MM.1S (cell line): ENCODE data around the gene COL5A1.

ENCODE experiments used
- DNase-seq: peaks from one replicate; pipeline ENCODE4 v3.0.0-alpha.2; 2015
- H2AFZ ChIP-seq: fragments of 300-600 bp; sonication (generic); 2 replicates; pipeline ENCODE4 v1.6.0; 2016; ENCODE audit warnings: antibody characterized with exemption, low read length
- H3F3A ChIP-seq: fragments of 300-600 bp; sonication (generic); 2 replicates; pipeline ENCODE4 v1.6.1; 2016; ENCODE audit warnings: mild to moderate bottlenecking, antibody characterized with exemption, low read length, moderate library complexity, mixed read lengths; ENCODE audit not compliant: insufficient read depth
- H3K27ac ChIP-seq: fragments of 300-600 bp; sonication (generic); 2 replicates; pipeline ENCODE4 v1.5.1; 2016; ENCODE audit warnings: mild to moderate bottlenecking, low read length
- H3K27me3 ChIP-seq: fragments of 300-600 bp; sonication (generic); replicated peaks from 2 replicates; pipeline ENCODE4 v1.6.0; 2016; ENCODE audit warnings: low read length; ENCODE audit not compliant: insufficient read depth
- H3K36me3 ChIP-seq: fragments of 300-600 bp; sonication (generic); replicated peaks from 2 replicates; pipeline ENCODE4 v1.6.1; 2016; ENCODE audit warnings: mild to moderate bottlenecking, low read length, mixed read lengths; ENCODE audit not compliant: insufficient read depth
- H3K4me1 ChIP-seq: fragments of 300-600 bp; sonication (generic); 2 replicates; pipeline ENCODE4 v1.6.1; 2016; ENCODE audit warnings: low read length, mixed read lengths
- H3K4me2 ChIP-seq: fragments of 300-600 bp; sonication (generic); 2 replicates; pipeline ENCODE4 v1.6.0; 2016; ENCODE audit warnings: low read depth, low read length
- H3K4me3 ChIP-seq: fragments of 300-600 bp; sonication (generic); 2 replicates; pipeline ENCODE4 v1.5.1; 2016; ENCODE audit warnings: low read length, mixed read lengths
- H3K79me2 ChIP-seq: fragments of 300-600 bp; sonication (generic); 2 replicates; pipeline ENCODE4 v1.6.1; 2016; ENCODE audit warnings: mixed run types, low read length, mixed read lengths
- H3K9ac ChIP-seq: fragments of 300-600 bp; sonication (generic); 2 replicates; pipeline ENCODE4 v1.6.1; 2016; ENCODE audit warnings: low read length, mixed read lengths
- H3K9me2 ChIP-seq: fragments of 300-600 bp; sonication (generic); replicated peaks from 2 replicates; pipeline ENCODE4 v1.6.1; 2016; ENCODE audit warnings: mild to moderate bottlenecking, low read length, mixed read lengths; ENCODE audit not compliant: insufficient read depth
- H3K9me3 ChIP-seq: fragments of 300-600 bp; sonication (generic); replicated peaks from 2 replicates; pipeline ENCODE4 v1.6.1; 2016; ENCODE audit warnings: mild to moderate bottlenecking, low read length, mixed read lengths; ENCODE audit not compliant: insufficient read depth
- H4K20me1 ChIP-seq: fragments of 300-600 bp; sonication (generic); 2 replicates; pipeline ENCODE4 v1.6.1; 2016; ENCODE audit warnings: mild to moderate bottlenecking, low read length, moderate library complexity, mixed read lengths; ENCODE audit not compliant: insufficient read depth
- EZH2 ChIP-seq: fragments of 300-600 bp; sonication (generic); optimal IDR thresholded peaks from 2 replicates; pipeline ENCODE3; 2017; ENCODE audit warnings: low read depth, mild to moderate bottlenecking, antibody characterized with exemption, low read length, mixed read lengths
- EZH2phosphoT487 ChIP-seq: fragments of 300-600 bp; sonication (generic); IDR thresholded peaks from 2 replicates; pipeline ENCODE4 v1.6.1; 2018; ENCODE audit warnings: antibody characterized with exemption, low read length
- TF ChIP-seq, protein P1 (sequence below): fragments of 300-600 bp; sonication (generic); IDR thresholded peaks from 2 replicates; pipeline ENCODE4 v1.5.1; 2016; ENCODE audit warnings: antibody characterized with exemption, low read length, mixed read lengths

The COL5A1 gene

GRCh38 chr9:134827559-134827958, 186.0 kb downstream of the COL5A1 start:
- Histone ChIP-seq H3K9me3 (no peaks in the 10 kb centered on the region), H3K27me3 (peaks cover 56% of the 10 kb centered on the region), H3K9ac (no peak overlapping the region), H3F3A (no peaks in the 10 kb centered on the region), H3K4me1 (no peaks in the 10 kb centered on the region), H4K20me1 (no peaks in the 10 kb centered on the region), H3K79me2 (no peaks in the 10 kb centered on the region), H3K9me2 (no peaks in the 10 kb centered on the region), H2AFZ (no peak overlapping the region), H3K4me3 (no peak overlapping the region), H3K36me3 (no peaks in the 10 kb centered on the region), H3K27ac (no peak overlapping the region), H3K4me2 (no peak overlapping the region)
- TF ChIP-seq EZH2 (no peak), EZH2phosphoT487 (no peak)
- TF ChIP-seq, protein P1, sequence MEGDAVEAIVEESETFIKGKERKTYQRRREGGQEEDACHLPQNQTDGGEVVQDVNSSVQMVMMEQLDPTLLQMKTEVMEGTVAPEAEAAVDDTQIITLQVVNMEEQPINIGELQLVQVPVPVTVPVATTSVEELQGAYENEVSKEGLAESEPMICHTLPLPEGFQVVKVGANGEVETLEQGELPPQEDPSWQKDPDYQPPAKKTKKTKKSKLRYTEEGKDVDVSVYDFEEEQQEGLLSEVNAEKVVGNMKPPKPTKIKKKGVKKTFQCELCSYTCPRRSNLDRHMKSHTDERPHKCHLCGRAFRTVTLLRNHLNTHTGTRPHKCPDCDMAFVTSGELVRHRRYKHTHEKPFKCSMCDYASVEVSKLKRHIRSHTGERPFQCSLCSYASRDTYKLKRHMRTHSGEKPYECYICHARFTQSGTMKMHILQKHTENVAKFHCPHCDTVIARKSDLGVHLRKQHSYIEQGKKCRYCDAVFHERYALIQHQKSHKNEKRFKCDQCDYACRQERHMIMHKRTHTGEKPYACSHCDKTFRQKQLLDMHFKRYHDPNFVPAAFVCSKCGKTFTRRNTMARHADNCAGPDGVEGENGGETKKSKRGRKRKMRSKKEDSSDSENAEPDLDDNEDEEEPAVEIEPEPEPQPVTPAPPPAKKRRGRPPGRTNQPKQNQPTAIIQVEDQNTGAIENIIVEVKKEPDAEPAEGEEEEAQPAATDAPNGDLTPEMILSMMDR = no peak
- DNase-seq = no peak

- H3K4me3 ChIP-seq = no peak overlapping the region
- no peaks in the 10 kb centered on the region for H3K9me3 ChIP-seq
- TF ChIP-seq, protein P1 = no peak
- no peaks in the 10 kb centered on the region for H3K79me2 ChIP-seq
- no peaks in the 10 kb centered on the region for H4K20me1 ChIP-seq
- H3K9me2 ChIP-seq = no peaks in the 10 kb centered on the region
- H3K27ac ChIP-seq = no peak overlapping the region
- H3K4me2 ChIP-seq = no peak overlapping the region
- no peaks in the 10 kb centered on the region for H3F3A ChIP-seq
- H2AFZ ChIP-seq = no peak overlapping the region
- H3K36me3 ChIP-seq = no peaks in the 10 kb centered on the region
- H3K9ac ChIP-seq = no peak overlapping the region
- no peaks in the 10 kb centered on the region for H3K4me1 ChIP-seq
- H3K27me3 ChIP-seq = peaks cover 51% of the 10 kb centered on the region
- DNase-seq = no peak
Measured at GRCh38 chr9:134827993-134828392, 186.4 kb downstream of the COL5A1 start.

- no peaks in the 10 kb centered on the region for H3K9me2 ChIP-seq
- no peak overlapping the region for H3K27ac ChIP-seq
- H3K4me3 ChIP-seq = no peak overlapping the region
- no peak for TF ChIP-seq EZH2
- no peak for TF ChIP-seq EZH2phosphoT487
- TF ChIP-seq, protein P1 = no peak
- no peak overlapping the region for H2AFZ ChIP-seq
- no peak overlapping the region for H3K9ac ChIP-seq
- H3F3A ChIP-seq = no peaks in the 10 kb centered on the region
- no peaks in the 10 kb centered on the region for H3K4me1 ChIP-seq
- H3K9me3 ChIP-seq = no peaks in the 10 kb centered on the region
- no peak for DNase-seq
- peaks cover 42% of the 10 kb centered on the region for H3K27me3 ChIP-seq
- no peaks in the 10 kb centered on the region for H3K79me2 ChIP-seq
- no peaks in the 10 kb centered on the region for H3K36me3 ChIP-seq
- no peaks in the 10 kb centered on the region for H4K20me1 ChIP-seq
- no peak overlapping the region for H3K4me2 ChIP-seq
Measured at GRCh38 chr9:134828892-134829291, 187.3 kb downstream of the COL5A1 start.
